CD4-positive, alpha-beta memory T cell (primary cell): ENCODE results near the gene TCEANC. TPM values are rescaled to one million over a fixed set of nuclear protein-coding genes. Genes with fewer than 3 reads are reported as not detected.

Source experiments
- CTCF ChIA-PET: fragments of 350-600 bp; sonication (Branson Sonifier 250); formaldehyde crosslinking; loops from one replicate; lab custom pipeline; 2021; ENCODE audit warnings: inconsistent platforms; ENCODE audit not compliant: partially characterized antibody; lab: Charles Lee
- POLR2A ChIA-PET: fragments of 350-600 bp; sonication (Branson Sonifier 250); formaldehyde crosslinking; loops from one replicate; lab custom pipeline; 2021; ENCODE audit not compliant: partially characterized antibody; lab: Charles Lee
- DNase-seq, 5 donors: peaks; one replicate each; pipeline versions ENCODE4 v3.0.0 to v3.0.0-alpha.2; 2020 to 2022; ENCODE audit warnings: mixed read lengths in 1 of 5
- H3K27ac ChIP-seq: one replicate; pipeline ENCODE4 v1.7.0; 2013; ENCODE audit warnings: low read depth, low read length
- H3K27me3 ChIP-seq: 2 replicates; pipeline ENCODE4 v1.7.0; 2013; ENCODE audit warnings: mild to moderate bottlenecking, low read length, moderate library complexity; ENCODE audit not compliant: insufficient read depth
- H3K36me3 ChIP-seq: 2 replicates; pipeline ENCODE4 v1.7.0; 2013; ENCODE audit warnings: mild to moderate bottlenecking, low read length, moderate library complexity; ENCODE audit not compliant: insufficient read depth
- H3K4me1 ChIP-seq: 2 replicates; pipeline ENCODE4 v1.7.0; 2013; ENCODE audit warnings: mild to moderate bottlenecking, low read length, moderate library complexity; ENCODE audit not compliant: insufficient read depth
- H3K4me3 ChIP-seq, 2 donors: one replicate each; pipeline ENCODE4 v1.7.0; 2013; ENCODE audit warnings: low read length in 2 of 2, mild to moderate bottlenecking in 1 of 2
- H3K9me3 ChIP-seq, 2 donors: one replicate each; pipeline ENCODE4 v1.7.0; 2013; ENCODE audit warnings: low read length in 2 of 2, control low read depth in 1 of 2; ENCODE audit not compliant: control insufficient read depth in 1 of 2
- H3K27ac Mint-ChIP-seq, 7 donors: one replicate each; pipeline ENCODE4 v1.8.0; 2020 to 2021; ENCODE audit warnings: mixed read lengths in 7 of 7, mild to moderate bottlenecking in 6 of 7, inconsistent platforms in 3 of 7, moderate library complexity in 3 of 7
- H3K27me3 Mint-ChIP-seq, 2 donors: one replicate each; pipeline ENCODE4 v1.8.0; 2020 to 2021; ENCODE audit warnings: mixed read lengths in 2 of 2
- H3K36me3 Mint-ChIP-seq, 2 donors: one replicate each; pipeline ENCODE4 v1.8.0; 2020 to 2021; ENCODE audit warnings: mixed read lengths in 2 of 2, inconsistent platforms in 1 of 2, mild to moderate bottlenecking in 1 of 2
- H3K4me1 Mint-ChIP-seq, 4 donors: one replicate each; pipeline ENCODE4 v1.8.0; 2020 to 2021; ENCODE audit warnings: mixed read lengths in 4 of 4, mild to moderate bottlenecking in 1 of 4
- H3K4me3 Mint-ChIP-seq, 8 donors: one replicate each; pipeline ENCODE4 v1.8.0; 2020 to 2021; ENCODE audit warnings: mixed read lengths in 8 of 8, mild to moderate bottlenecking in 7 of 8, moderate library complexity in 6 of 8, inconsistent platforms in 3 of 8
- H3K9me3 Mint-ChIP-seq, 8 donors: one replicate each; pipeline ENCODE4 v1.8.0; 2020 to 2021; ENCODE audit warnings: mixed read lengths in 8 of 8, mild to moderate bottlenecking in 5 of 8, inconsistent platforms in 3 of 8, moderate library complexity in 1 of 8
- intact Hi-C: fragments of 100-400 bp; cut with micrococcal nuclease; formaldehyde crosslinking; loops from one replicate; pipeline ENCODE4 v1.15.1; 2023
- polyA plus RNA-seq, 2 donors: library from polyadenylated mRNA; unstranded; fragments of 300-500 nt; fragmentation: Illumina TruSeq; gene quantifications; one replicate each; pipeline ENCODE4 v1.2.3, GENCODE V29; 2021
- total RNA-seq, 2 experiments: library from RNA; stranded (reverse); gene quantifications; one replicate each; pipeline ENCODE4 v1.2.3, GENCODE V29; 2021

The TCEANC gene
- 10 to 100 TPM; 14.6 to 16.3 TPM for total RNA-seq
- polyA plus RNA-seq = 10 to 100 TPM in 1 of 2 donors, 1 to 10 TPM in 1; 9.6 to 10.3 TPM

DNA sequence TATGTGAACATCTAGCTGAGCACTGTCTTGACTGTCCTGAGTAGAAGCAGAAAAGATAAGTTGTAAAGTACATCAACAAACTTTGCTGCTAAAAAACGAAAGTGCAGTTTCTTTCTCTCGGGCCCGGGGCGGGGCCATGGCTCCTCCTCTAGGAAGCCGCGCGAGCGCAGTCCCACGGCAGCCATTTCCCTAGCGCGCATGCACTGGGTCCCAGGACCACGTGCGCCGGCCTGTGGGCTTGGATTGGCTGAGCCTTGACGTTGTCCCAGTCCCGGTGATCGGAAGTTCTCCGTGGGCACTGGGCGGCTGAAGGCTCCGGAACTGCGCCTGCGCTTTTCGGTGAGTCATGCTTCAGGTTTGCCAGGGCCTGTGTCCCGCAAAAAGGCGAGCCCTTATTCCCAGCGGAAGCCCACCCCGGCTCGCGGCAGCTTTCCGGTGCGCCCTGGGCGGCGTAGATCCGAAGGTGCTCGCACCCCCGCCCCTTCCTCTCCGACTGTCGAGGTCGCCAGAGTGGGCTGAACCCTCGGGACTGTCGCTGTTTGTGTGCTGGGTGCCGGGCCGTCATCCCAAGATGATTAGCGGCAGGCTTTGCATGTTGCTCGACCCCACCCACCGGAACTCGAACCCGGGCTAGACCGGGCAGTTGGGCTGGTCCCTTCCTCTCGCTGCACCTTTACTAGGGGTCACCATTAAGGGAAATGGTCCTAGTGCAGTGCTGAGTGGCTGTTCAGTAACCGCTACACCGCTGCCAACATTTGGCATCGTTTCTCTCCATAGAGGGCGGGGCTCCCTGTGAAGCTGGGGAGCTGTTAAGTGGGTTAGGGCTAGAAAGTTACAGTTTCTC is at the start of gene TCEANC:
Gene TCEANC (plus strand): TSS at position 292 of the 844 bp plus-strand sequence. CDS start 9,368 bp downstream, outside the sequence.
- H3K27me3 Mint-ChIP-seq = no peaks in the 10 kb centered on the region
- POLR2A ChIA-PET = interaction anchor here (1.0 to 2.6 kb wide), 9 partner anchors 9 to 379 kb away, joined by 3 to 20 read pairs (median 5); partner anchors contain the start of genes GEMIN8, OFD1, RAB9A and TRAPPC2
- DNase-seq = peak; percentile 95 to 97 (median 96)
- H3K4me1 ChIP-seq = peaks cover 23% of the 10 kb centered on the region
- CTCF ChIA-PET = interaction anchor here (1.2 to 1.6 kb wide), 2 partner anchors 10 to 379 kb away, joined by 3 to 7 read pairs; no protein-coding TSS in a partner anchor
- H3K4me3 Mint-ChIP-seq = peak within 1 kb of the TSS; percentile 91 to 97 (median 96)
- H3K36me3 ChIP-seq = peaks cover 15% of the 10 kb centered on the region
- H3K9me3 ChIP-seq = no peaks in the 10 kb centered on the region
- peak within 1 kb of the TSS; percentile 94 for H3K27ac ChIP-seq
- peak within 1 kb of the TSS; percentile 47 to 75 for H3K4me3 ChIP-seq
- H3K4me1 Mint-ChIP-seq = peaks cover 11 to 33% (median 19%) of the 10 kb centered on the region in 4 donors
- peak within 1 kb of the TSS; percentile 96 to 99 (median 99) for H3K27ac Mint-ChIP-seq
- no peaks in the 10 kb centered on the region for H3K27me3 ChIP-seq
- no peaks in the 10 kb centered on the region for H3K9me3 Mint-ChIP-seq
- intact Hi-C loops = loop anchor here (1.0 to 5.0 kb wide), 6 partner anchors 36 to 1894 kb away; partner anchors contain the start of genes FANCB, MOSPD2, MSL3 and OFD1
- H3K36me3 Mint-ChIP-seq = peaks cover 11 to 14% of the 10 kb centered on the region in 2 donors

DNA sequence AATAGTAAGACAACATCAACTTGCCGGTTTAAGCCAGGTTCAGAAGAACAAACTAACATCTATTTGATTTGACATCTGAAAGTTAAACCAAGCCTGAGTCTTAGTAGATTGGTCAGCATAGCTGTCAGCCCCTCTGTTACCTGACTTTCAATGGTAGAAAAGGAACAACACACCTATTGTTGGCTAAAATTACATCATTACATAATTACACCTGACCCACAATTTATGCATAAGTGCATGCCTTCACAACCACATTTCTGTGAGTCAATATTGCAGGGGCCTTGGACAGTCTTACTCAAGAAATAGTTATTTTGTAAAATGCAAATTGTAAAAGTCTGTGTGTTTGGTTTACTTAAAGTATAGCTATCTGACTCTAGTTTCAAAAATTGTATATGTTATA is 47.3 kb upstream of the TCEANC start:
- H3K36me3 ChIP-seq = no peaks in the 10 kb centered on the region
- H3K27me3 Mint-ChIP-seq = peaks cover 0 to 4% of the 10 kb centered on the region in 2 donors
- peaks cover 0 to 6% (median 0%) of the 10 kb centered on the region in 8 donors for H3K9me3 Mint-ChIP-seq
- no peaks in the 10 kb centered on the region for H3K36me3 Mint-ChIP-seq
- peaks cover 3% of the 10 kb centered on the region for H3K27me3 ChIP-seq
- H3K4me1 ChIP-seq = no peaks in the 10 kb centered on the region
- CTCF ChIA-PET = interaction anchor here (0.6 kb wide), 1 partner anchor 54 kb away, joined by 3 read pairs; no protein-coding TSS in a partner anchor
- no peak overlapping the region for H3K27ac Mint-ChIP-seq
- no peak for DNase-seq
- H3K27ac ChIP-seq = no peak overlapping the region
- POLR2A ChIA-PET = no interaction called here
- no peaks in the 10 kb centered on the region for H3K9me3 ChIP-seq
- no peak overlapping the region for H3K4me3 Mint-ChIP-seq
- no peak overlapping the region for H3K4me3 ChIP-seq
- intact Hi-C loops = no loop called here
- no peaks in the 10 kb centered on the region for H3K4me1 Mint-ChIP-seq

DNA sequence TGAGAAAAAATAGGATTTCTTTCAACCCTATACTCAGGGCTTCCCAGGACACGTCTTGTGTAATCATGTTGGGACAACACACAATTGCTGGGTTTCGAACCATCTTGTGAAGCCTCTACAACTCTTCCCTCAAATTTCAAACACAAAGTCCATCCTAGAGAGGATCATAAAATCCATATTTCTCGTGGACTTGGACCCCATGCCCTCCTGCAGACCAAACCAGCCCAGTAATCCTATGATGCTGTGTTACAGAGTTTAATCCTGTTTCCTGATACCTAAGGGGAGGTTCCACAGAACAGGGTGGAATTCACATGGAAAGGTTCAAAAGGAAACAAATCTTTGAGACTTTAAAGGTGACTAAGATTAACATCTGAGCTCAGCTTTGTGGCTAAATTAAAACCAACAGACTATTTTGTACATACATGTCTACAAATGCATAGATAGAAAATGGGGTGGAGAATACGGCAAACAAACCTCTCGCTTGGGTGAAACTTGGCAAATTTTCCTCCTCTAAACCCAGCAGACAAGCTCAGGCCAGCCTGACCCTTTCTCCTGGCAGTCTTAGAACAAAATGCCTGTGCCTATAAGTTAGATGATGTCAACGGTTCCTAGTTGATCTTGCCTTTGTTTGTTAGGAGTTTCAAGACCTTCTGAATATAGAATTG is 45.5 kb upstream of the TCEANC start:
- H3K36me3 Mint-ChIP-seq = no peaks in the 10 kb centered on the region
- no peak overlapping the region for H3K27ac Mint-ChIP-seq
- Histone ChIP-seq H3K27ac (no peak overlapping the region), H3K4me3 (no peak overlapping the region), H3K27me3 (no peaks in the 10 kb centered on the region), H3K36me3 (no peaks in the 10 kb centered on the region), H3K4me1 (no peaks in the 10 kb centered on the region), H3K9me3 (no peaks in the 10 kb centered on the region)
- H3K9me3 Mint-ChIP-seq = peaks cover 0 to 4% (median 0%) of the 10 kb centered on the region in 8 donors
- no peak overlapping the region for H3K4me3 Mint-ChIP-seq
- H3K4me1 Mint-ChIP-seq = no peaks in the 10 kb centered on the region
- H3K27me3 Mint-ChIP-seq = no peaks in the 10 kb centered on the region
- intact Hi-C loops = no loop called here
- ChIA-PET CTCF (interaction anchor here (1.8 kb wide), 1 partner anchor 8 kb away, joined by 3 read pairs; no protein-coding TSS in a partner anchor), POLR2A (no interaction called here)
- no peak for DNase-seq

- no peak overlapping the region for H3K4me3 ChIP-seq
- no peaks in the 10 kb centered on the region for H3K27me3 Mint-ChIP-seq
- ChIA-PET CTCF (interaction anchor here (1.8 kb wide), 1 partner anchor 9 kb away, joined by 3 read pairs; no protein-coding TSS in a partner anchor), POLR2A (no interaction called here)
- no peaks in the 10 kb centered on the region for H3K27me3 ChIP-seq
- no peaks in the 10 kb centered on the region for H3K9me3 ChIP-seq
- H3K27ac ChIP-seq = no peak overlapping the region
- no peaks in the 10 kb centered on the region for H3K4me1 ChIP-seq
- H3K4me3 Mint-ChIP-seq = no peak overlapping the region
- no peaks in the 10 kb centered on the region for H3K36me3 Mint-ChIP-seq
- intact Hi-C loops = no loop called here
- no peaks in the 10 kb centered on the region for H3K9me3 Mint-ChIP-seq
- no peak overlapping the region for H3K27ac Mint-ChIP-seq
- H3K4me1 Mint-ChIP-seq = no peaks in the 10 kb centered on the region
- no peaks in the 10 kb centered on the region for H3K36me3 ChIP-seq
- no peak for DNase-seq
Measured at GRCh38 chrX:13607996-13608365, 45.0 kb upstream of the TCEANC start.

- no peak overlapping the region for H3K4me3 ChIP-seq
- intact Hi-C loops = no loop called here
- no peak overlapping the region for H3K27ac Mint-ChIP-seq
- no peaks in the 10 kb centered on the region for H3K9me3 ChIP-seq
- ChIA-PET CTCF (no interaction called here), POLR2A (no interaction called here)
- H3K9me3 Mint-ChIP-seq = no peaks in the 10 kb centered on the region
- H3K27me3 ChIP-seq = no peaks in the 10 kb centered on the region
- peaks cover 0 to 1% (median 0%) of the 10 kb centered on the region in 4 donors for H3K4me1 Mint-ChIP-seq
- H3K36me3 ChIP-seq = no peaks in the 10 kb centered on the region
- H3K4me3 Mint-ChIP-seq = no peak overlapping the region
- H3K4me1 ChIP-seq = no peaks in the 10 kb centered on the region
- no peaks in the 10 kb centered on the region for H3K27me3 Mint-ChIP-seq
- no peak for DNase-seq
- no peaks in the 10 kb centered on the region for H3K36me3 Mint-ChIP-seq
- no peak overlapping the region for H3K27ac ChIP-seq
Measured at GRCh38 chrX:13614154-13614553, 38.8 kb upstream of the TCEANC start.

GRCh38 chrX:13620207-13620606 is 32.7 kb upstream of the TCEANC start:
- H3K4me1 ChIP-seq = no peaks in the 10 kb centered on the region
- intact Hi-C loops = no loop called here
- ChIA-PET POLR2A (no interaction called here), CTCF (no interaction called here)
- no peak overlapping the region for H3K4me3 ChIP-seq
- H3K27ac ChIP-seq = no peak overlapping the region
- no peaks in the 10 kb centered on the region for H3K4me1 Mint-ChIP-seq
- H3K36me3 ChIP-seq = no peaks in the 10 kb centered on the region
- DNase-seq = no peak
- no peaks in the 10 kb centered on the region for H3K9me3 ChIP-seq
- peaks cover 0 to 2% (median 0%) of the 10 kb centered on the region in 8 donors for H3K9me3 Mint-ChIP-seq
- H3K36me3 Mint-ChIP-seq = no peaks in the 10 kb centered on the region
- peaks cover 0 to 1% of the 10 kb centered on the region in 2 donors for H3K27me3 Mint-ChIP-seq
- H3K27ac Mint-ChIP-seq = no peak overlapping the region
- H3K4me3 Mint-ChIP-seq = no peak overlapping the region
- no peaks in the 10 kb centered on the region for H3K27me3 ChIP-seq

GRCh38 chrX:13622401-13622964 is 30.5 kb upstream of the TCEANC start:
- ChIA-PET POLR2A (no interaction called here), CTCF (no interaction called here)
- Histone ChIP-seq H3K9me3 (no peaks in the 10 kb centered on the region), H3K4me3 (no peak overlapping the region), H3K36me3 (no peaks in the 10 kb centered on the region), H3K27me3 (no peaks in the 10 kb centered on the region), H3K4me1 (no peaks in the 10 kb centered on the region), H3K27ac (no peak overlapping the region)
- DNase-seq = no peak
- H3K4me3 Mint-ChIP-seq = no peak overlapping the region
- H3K36me3 Mint-ChIP-seq = no peaks in the 10 kb centered on the region
- intact Hi-C loops = no loop called here
- H3K9me3 Mint-ChIP-seq = peaks cover 0 to 2% (median 0%) of the 10 kb centered on the region in 8 donors
- peaks cover 0 to 1% of the 10 kb centered on the region in 2 donors for H3K27me3 Mint-ChIP-seq
- no peak overlapping the region for H3K27ac Mint-ChIP-seq
- no peaks in the 10 kb centered on the region for H3K4me1 Mint-ChIP-seq
